GM23338 (cell line): ENCODE results near the gene KCNQ5. TPM values are rescaled to one million over a fixed set of nuclear protein-coding genes. Genes with fewer than 3 reads are reported as not detected.
"Not testable (repeated sequence)": the region's sequence is repeated elsewhere in the genome, so short reads cannot be mapped to it uniquely, and the experiment has no call there.

Experiments used
- ATAC-seq: fragments of 200-7000 bp; cut with Tn5 transposase; 3 replicates; pipeline ENCODE4 v1.9.1; 2020
- DNase-seq: peaks from one replicate; pipeline ENCODE4 v3.0.0-alpha.2; 2015; ENCODE audit warnings: low spot score
- H2AFZ ChIP-seq: fragments of 200-600 bp; sonication (generic); 2 replicates; pipeline ENCODE4 v1.8.0; 2016; ENCODE audit warnings: antibody characterized with exemption, mild to moderate bottlenecking, moderate library complexity
- H3F3A ChIP-seq: fragments of 200-600 bp; sonication (generic); replicated peaks from 2 replicates; pipeline ENCODE4 v1.8.0; 2017; ENCODE audit warnings: antibody characterized with exemption, mixed run types, low read depth
- H3K27ac ChIP-seq: fragments of 200-600 bp; sonication (generic); 2 replicates; pipeline ENCODE4 v1.6.1; 2016; ENCODE audit warnings: low read depth
- H3K27me3 ChIP-seq: fragments of 200-600 bp; sonication (generic); 2 replicates; pipeline ENCODE4 v1.8.0; 2016; ENCODE audit warnings: mild to moderate bottlenecking, mixed run types, moderate library complexity; ENCODE audit not compliant: insufficient read depth
- H3K36me3 ChIP-seq: fragments of 200-600 bp; sonication (generic); 2 replicates; pipeline ENCODE4 v1.8.0; 2016; ENCODE audit warnings: mild to moderate bottlenecking; ENCODE audit not compliant: insufficient read depth
- H3K4me1 ChIP-seq: fragments of 200-600 bp; sonication (generic); 2 replicates; pipeline ENCODE4 v1.8.0; 2016; ENCODE audit warnings: mild to moderate bottlenecking, moderate library complexity; ENCODE audit not compliant: insufficient read depth
- H3K4me2 ChIP-seq: fragments of 200-600 bp; sonication (generic); 2 replicates; pipeline ENCODE4 v1.7.1; 2017; ENCODE audit warnings: mixed run types
- H3K4me3 ChIP-seq: fragments of 200-600 bp; sonication (generic); 2 replicates; pipeline ENCODE4 v1.6.1; 2016; ENCODE audit warnings: mixed run types
- H3K79me2 ChIP-seq: fragments of 200-600 bp; sonication (generic); replicated peaks from 2 replicates; pipeline ENCODE4 v1.8.0; 2017; ENCODE audit warnings: mild to moderate bottlenecking; ENCODE audit not compliant: insufficient read depth
- H3K9me2 ChIP-seq: fragments of 200-600 bp; sonication (generic); 2 replicates; pipeline ENCODE4 v1.8.0; 2017; ENCODE audit not compliant: insufficient read depth
- H4K20me1 ChIP-seq: fragments of 200-600 bp; sonication (generic); replicated peaks from 2 replicates; pipeline ENCODE4 v1.8.0; 2017; ENCODE audit warnings: mild to moderate bottlenecking; ENCODE audit not compliant: insufficient read depth
- H3K27ac Mint-ChIP-seq: 2 replicates; pipeline ENCODE4 v1.8.0; 2020; ENCODE audit warnings: inconsistent platforms, mild to moderate bottlenecking, moderate library complexity, mixed read lengths
- H3K27me3 Mint-ChIP-seq: 3 replicates; pipeline ENCODE4 v1.8.0; 2022; ENCODE audit warnings: low read depth, mild to moderate bottlenecking, moderate library complexity, mixed read lengths, inconsistent platforms; ENCODE audit not compliant: insufficient read depth, poor library complexity
- H3K36me3 Mint-ChIP-seq: 3 replicates; pipeline ENCODE4 v1.8.0; 2021; ENCODE audit warnings: low read depth, mild to moderate bottlenecking, inconsistent platforms, moderate library complexity, mixed read lengths
- H3K4me1 Mint-ChIP-seq: 3 replicates; pipeline ENCODE4 v1.8.0; 2020; ENCODE audit warnings: mild to moderate bottlenecking, inconsistent platforms, mixed read lengths
- H3K4me3 Mint-ChIP-seq: 3 replicates; pipeline ENCODE4 v1.8.0; 2021; ENCODE audit warnings: moderate library complexity, mild to moderate bottlenecking, inconsistent platforms, mixed read lengths
- H3K9me3 Mint-ChIP-seq: 3 replicates; pipeline ENCODE4 v1.8.0; 2020; ENCODE audit warnings: moderate library complexity, mild to moderate bottlenecking, inconsistent platforms, mixed read lengths
- CREB1 ChIP-seq: fragments of 250-450 bp; sonication (Bioruptor Pico); IDR thresholded peaks from 2 replicates; pipeline ENCODE4 v1.5.0; 2020; ENCODE audit warnings: low read depth, mild to moderate bottlenecking, moderate library complexity
- ETS1 ChIP-seq: IDR thresholded peaks from 2 replicates; pipeline ENCODE4 v1.6.1; 2016; ENCODE audit warnings: antibody characterized with exemption
- EZH2 ChIP-seq: fragments of 200-600 bp; sonication (generic); IDR thresholded peaks from one replicate; pipeline ENCODE4 v1.8.0; 2017; ENCODE audit warnings: antibody characterized with exemption, mild to moderate bottlenecking, low read depth; ENCODE audit not compliant: unreplicated experiment
- EZH2phosphoT487 ChIP-seq: fragments of 200-600 bp; sonication (generic); IDR thresholded peaks from one replicate; pipeline ENCODE4 v1.8.1; 2018; ENCODE audit warnings: antibody characterized with exemption; ENCODE audit not compliant: unreplicated experiment
- JUNB ChIP-seq: IDR thresholded peaks from one replicate; pipeline ENCODE4 v1.6.1; 2016; ENCODE audit warnings: antibody characterized with exemption; ENCODE audit not compliant: unreplicated experiment
- STAT1 ChIP-seq: IDR thresholded peaks from one replicate; pipeline ENCODE4 v1.6.1; 2016; ENCODE audit warnings: antibody characterized with exemption; ENCODE audit not compliant: unreplicated experiment
- ZNF331 ChIP-seq: fragments of 250-450 bp; sonication (Bioruptor Pico); IDR thresholded peaks from 2 replicates; pipeline ENCODE4 v1.5.0; 2020; ENCODE audit warnings: low read depth, mild to moderate bottlenecking, moderate library complexity
- polyA plus RNA-seq: library from polyadenylated mRNA; unstranded; fragments of >200 nt; fragmentation: Nextera tagmentation; extraction: Ambion mirVana; gene quantifications from 2 replicates; pipeline ENCODE4 v1.2.1, GENCODE V29; 2016
- total RNA-seq: library from RNA; depleted of rRNA; stranded (reverse); fragments of >200 nt; shearing (Covaris generic); gene quantifications from 2 replicates; pipeline ENCODE4 v1.2.3, GENCODE V29; 2014
- TF ChIP-seq, protein P1 (sequence below): fragments of 250-450 bp; sonication (Bioruptor Pico); IDR thresholded peaks from 2 replicates; pipeline ENCODE4 v1.5.0; 2020; ENCODE audit warnings: mild to moderate bottlenecking, moderate library complexity
- TF ChIP-seq, protein P2 (sequence below): IDR thresholded peaks from one replicate; pipeline ENCODE4 v1.6.1; 2018; ENCODE audit warnings: antibody characterized with exemption; ENCODE audit not compliant: unreplicated experiment
- TF ChIP-seq, protein P3 (sequence below), 2 experiments: fragments of 200-600 bp in 1 of 2; sonication (generic) in 1 of 2; conservative IDR thresholded peaks; 2 replicates each; pipeline versions ENCODE4 v1.5.1 to v1.6.1; 2016 to 2017; ENCODE audit warnings: antibody characterized with exemption in 2 of 2, low read depth in 2 of 2, mild to moderate bottlenecking in 2 of 2, moderate library complexity in 1 of 2

The KCNQ5 gene
- total and polyA plus RNA-seq, 2 experiments from 2014 or later: 0.68 to 0.87 TPM

DNA sequence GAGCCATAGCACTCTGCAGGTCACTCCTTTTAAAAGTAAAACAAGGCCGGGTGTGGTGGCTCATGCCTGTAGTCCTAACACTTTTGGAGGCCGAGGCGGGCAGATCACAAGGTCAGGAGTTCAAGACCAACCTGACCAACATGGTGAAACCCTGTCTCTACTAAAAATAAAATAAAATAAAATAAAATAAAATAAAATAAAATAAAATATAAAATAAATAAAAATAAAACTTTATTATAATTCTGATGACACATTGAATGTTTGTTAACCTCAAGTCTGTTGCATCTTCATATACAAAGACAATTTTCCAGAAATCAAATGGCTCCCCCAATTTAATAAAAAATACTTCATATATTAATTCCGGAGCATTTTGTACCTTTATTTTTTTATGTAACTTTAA, 571.4 kb downstream of the KCNQ5 start:
- H3K27me3 ChIP-seq: not testable (repeated sequence)

DNA sequence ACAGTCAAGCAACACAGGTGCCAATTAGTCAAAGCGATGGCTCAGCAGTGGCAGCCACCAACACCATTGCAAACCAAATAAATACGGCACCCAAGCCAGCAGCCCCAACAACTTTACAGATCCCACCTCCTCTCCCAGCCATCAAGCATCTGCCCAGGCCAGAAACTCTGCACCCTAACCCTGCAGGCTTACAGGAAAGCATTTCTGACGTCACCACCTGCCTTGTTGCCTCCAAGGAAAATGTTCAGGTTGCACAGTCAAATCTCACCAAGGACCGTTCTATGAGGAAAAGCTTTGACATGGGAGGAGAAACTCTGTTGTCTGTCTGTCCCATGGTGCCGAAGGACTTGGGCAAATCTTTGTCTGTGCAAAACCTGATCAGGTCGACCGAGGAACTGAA, 572.9 kb downstream of the KCNQ5 start:
- H3K4me2 ChIP-seq: no peak overlapping the region
- Mint-ChIP-seq H3K27me3 (peaks cover 4% of the 10 kb centered on the region), H3K4me3 (no peak overlapping the region), H3K36me3 (no peaks in the 10 kb centered on the region), H3K27ac (no peak overlapping the region), H3K9me3 (no peaks in the 10 kb centered on the region; the same call in 2 of the 3 replicates), H3K4me1 (peaks cover 33% of the 10 kb centered on the region)
- H3K4me3 ChIP-seq: no peak overlapping the region
- no peaks in the 10 kb centered on the region for H4K20me1 ChIP-seq
- no peak overlapping the region for H3K27ac ChIP-seq
- H3K36me3 ChIP-seq: no peaks in the 10 kb centered on the region
- H3K27me3 ChIP-seq: no peaks in the 10 kb centered on the region
- no peaks in the 10 kb centered on the region for H3K79me2 ChIP-seq
- peaks cover 25% of the 10 kb centered on the region for H3K4me1 ChIP-seq
- no peaks in the 10 kb centered on the region for H3F3A ChIP-seq
- no peaks in the 10 kb centered on the region for H3K9me2 ChIP-seq
- no peak for DNase-seq
- peak overlapping the region; percentile 57; the same call in 1 of the 2 replicates for H2AFZ ChIP-seq
- ATAC-seq: no peak
- TF ChIP-seq ETS1 (no peak), EZH2 (no peak), JUNB (no peak), ZNF331 (CRISPR knock-in tag) (no peak), EZH2phosphoT487 (no peak), CREB1 (CRISPR knock-in tag) (no peak), STAT1 (no peak)
- TF ChIP-seq, protein P1, sequence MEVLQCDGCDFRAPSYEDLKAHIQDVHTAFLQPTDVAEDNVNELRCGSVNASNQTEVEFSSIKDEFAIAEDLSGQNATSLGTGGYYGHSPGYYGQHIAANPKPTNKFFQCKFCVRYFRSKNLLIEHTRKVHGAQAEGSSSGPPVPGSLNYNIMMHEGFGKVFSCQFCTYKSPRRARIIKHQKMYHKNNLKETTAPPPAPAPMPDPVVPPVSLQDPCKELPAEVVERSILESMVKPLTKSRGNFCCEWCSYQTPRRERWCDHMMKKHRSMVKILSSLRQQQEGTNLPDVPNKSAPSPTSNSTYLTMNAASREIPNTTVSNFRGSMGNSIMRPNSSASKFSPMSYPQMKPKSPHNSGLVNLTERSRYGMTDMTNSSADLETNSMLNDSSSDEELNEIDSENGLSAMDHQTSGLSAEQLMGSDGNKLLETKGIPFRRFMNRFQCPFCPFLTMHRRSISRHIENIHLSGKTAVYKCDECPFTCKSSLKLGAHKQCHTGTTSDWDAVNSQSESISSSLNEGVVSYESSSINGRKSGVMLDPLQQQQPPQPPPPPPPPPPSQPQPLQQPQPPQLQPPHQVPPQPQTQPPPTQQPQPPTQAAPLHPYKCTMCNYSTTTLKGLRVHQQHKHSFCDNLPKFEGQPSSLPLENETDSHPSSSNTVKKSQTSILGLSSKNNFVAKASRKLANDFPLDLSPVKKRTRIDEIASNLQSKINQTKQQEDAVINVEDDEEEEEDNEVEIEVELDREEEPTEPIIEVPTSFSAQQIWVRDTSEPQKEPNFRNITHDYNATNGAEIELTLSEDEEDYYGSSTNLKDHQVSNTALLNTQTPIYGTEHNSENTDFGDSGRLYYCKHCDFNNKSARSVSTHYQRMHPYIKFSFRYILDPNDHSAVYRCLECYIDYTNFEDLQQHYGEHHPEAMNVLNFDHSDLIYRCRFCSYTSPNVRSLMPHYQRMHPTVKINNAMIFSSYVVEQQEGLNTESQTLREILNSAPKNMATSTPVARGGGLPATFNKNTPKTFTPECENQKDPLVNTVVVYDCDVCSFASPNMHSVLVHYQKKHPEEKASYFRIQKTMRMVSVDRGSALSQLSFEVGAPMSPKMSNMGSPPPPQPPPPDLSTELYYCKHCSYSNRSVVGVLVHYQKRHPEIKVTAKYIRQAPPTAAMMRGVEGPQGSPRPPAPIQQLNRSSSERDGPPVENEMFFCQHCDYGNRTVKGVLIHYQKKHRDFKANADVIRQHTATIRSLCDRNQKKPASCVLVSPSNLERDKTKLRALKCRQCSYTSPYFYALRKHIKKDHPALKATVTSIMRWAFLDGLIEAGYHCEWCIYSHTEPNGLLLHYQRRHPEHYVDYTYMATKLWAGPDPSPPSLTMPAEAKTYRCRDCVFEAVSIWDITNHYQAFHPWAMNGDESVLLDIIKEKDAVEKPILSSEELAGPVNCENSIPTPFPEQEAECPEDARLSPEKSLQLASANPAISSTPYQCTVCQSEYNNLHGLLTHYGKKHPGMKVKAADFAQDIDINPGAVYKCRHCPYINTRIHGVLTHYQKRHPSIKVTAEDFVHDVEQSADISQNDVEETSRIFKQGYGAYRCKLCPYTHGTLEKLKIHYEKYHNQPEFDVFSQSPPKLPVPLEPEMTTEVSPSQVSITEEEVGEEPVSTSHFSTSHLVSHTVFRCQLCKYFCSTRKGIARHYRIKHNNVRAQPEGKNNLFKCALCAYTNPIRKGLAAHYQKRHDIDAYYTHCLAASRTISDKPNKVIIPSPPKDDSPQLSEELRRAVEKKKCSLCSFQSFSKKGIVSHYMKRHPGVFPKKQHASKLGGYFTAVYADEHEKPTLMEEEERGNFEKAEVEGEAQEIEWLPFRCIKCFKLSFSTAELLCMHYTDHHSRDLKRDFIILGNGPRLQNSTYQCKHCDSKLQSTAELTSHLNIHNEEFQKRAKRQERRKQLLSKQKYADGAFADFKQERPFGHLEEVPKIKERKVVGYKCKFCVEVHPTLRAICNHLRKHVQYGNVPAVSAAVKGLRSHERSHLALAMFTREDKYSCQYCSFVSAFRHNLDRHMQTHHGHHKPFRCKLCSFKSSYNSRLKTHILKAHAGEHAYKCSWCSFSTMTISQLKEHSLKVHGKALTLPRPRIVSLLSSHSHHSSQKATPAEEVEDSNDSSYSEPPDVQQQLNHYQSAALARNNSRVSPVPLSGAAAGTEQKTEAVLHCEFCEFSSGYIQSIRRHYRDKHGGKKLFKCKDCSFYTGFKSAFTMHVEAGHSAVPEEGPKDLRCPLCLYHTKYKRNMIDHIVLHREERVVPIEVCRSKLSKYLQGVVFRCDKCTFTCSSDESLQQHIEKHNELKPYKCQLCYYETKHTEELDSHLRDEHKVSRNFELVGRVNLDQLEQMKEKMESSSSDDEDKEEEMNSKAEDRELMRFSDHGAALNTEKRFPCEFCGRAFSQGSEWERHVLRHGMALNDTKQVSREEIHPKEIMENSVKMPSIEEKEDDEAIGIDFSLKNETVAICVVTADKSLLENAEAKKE (CRISPR knock-in tag): no peak
- TF ChIP-seq, protein P2, sequence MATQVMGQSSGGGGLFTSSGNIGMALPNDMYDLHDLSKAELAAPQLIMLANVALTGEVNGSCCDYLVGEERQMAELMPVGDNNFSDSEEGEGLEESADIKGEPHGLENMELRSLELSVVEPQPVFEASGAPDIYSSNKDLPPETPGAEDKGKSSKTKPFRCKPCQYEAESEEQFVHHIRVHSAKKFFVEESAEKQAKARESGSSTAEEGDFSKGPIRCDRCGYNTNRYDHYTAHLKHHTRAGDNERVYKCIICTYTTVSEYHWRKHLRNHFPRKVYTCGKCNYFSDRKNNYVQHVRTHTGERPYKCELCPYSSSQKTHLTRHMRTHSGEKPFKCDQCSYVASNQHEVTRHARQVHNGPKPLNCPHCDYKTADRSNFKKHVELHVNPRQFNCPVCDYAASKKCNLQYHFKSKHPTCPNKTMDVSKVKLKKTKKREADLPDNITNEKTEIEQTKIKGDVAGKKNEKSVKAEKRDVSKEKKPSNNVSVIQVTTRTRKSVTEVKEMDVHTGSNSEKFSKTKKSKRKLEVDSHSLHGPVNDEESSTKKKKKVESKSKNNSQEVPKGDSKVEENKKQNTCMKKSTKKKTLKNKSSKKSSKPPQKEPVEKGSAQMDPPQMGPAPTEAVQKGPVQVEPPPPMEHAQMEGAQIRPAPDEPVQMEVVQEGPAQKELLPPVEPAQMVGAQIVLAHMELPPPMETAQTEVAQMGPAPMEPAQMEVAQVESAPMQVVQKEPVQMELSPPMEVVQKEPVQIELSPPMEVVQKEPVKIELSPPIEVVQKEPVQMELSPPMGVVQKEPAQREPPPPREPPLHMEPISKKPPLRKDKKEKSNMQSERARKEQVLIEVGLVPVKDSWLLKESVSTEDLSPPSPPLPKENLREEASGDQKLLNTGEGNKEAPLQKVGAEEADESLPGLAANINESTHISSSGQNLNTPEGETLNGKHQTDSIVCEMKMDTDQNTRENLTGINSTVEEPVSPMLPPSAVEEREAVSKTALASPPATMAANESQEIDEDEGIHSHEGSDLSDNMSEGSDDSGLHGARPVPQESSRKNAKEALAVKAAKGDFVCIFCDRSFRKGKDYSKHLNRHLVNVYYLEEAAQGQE: no peak
- TF ChIP-seq, protein P3, sequence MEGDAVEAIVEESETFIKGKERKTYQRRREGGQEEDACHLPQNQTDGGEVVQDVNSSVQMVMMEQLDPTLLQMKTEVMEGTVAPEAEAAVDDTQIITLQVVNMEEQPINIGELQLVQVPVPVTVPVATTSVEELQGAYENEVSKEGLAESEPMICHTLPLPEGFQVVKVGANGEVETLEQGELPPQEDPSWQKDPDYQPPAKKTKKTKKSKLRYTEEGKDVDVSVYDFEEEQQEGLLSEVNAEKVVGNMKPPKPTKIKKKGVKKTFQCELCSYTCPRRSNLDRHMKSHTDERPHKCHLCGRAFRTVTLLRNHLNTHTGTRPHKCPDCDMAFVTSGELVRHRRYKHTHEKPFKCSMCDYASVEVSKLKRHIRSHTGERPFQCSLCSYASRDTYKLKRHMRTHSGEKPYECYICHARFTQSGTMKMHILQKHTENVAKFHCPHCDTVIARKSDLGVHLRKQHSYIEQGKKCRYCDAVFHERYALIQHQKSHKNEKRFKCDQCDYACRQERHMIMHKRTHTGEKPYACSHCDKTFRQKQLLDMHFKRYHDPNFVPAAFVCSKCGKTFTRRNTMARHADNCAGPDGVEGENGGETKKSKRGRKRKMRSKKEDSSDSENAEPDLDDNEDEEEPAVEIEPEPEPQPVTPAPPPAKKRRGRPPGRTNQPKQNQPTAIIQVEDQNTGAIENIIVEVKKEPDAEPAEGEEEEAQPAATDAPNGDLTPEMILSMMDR (conservative IDR thresholded peaks at IDR 0.05; ENCODE audit: low read depth in 2 of 2): no peak

More for the DNA sequence above, 571.4 kb downstream of the KCNQ5 start:
- not testable (repeated sequence) for H3K79me2 ChIP-seq, H4K20me1 ChIP-seq, H3K4me3 ChIP-seq, H3K4me2 ChIP-seq, H3K9me2 ChIP-seq, H3K36me3 ChIP-seq, H2AFZ ChIP-seq, H3K27ac Mint-ChIP-seq, H3K9me3 Mint-ChIP-seq, ATAC-seq, H3K4me3 Mint-ChIP-seq, DNase-seq, H3F3A ChIP-seq, H3K27ac ChIP-seq, H3K36me3 Mint-ChIP-seq, H3K27me3 Mint-ChIP-seq
- peaks cover 21% of the 10 kb centered on the region for H3K4me1 Mint-ChIP-seq
- H3K4me1 ChIP-seq: peaks cover 13% of the 10 kb centered on the region
